AG09319 (cell line): Measurements from ENCODE around the gene PRKCD.
A peak's percentile ranks its signal among the peaks of the same experiment; 100 is the strongest.

Experiments used
- DNase-seq: peaks from one replicate; pipeline ENCODE4 v3.0.0-alpha.2; 2010; ENCODE audit warnings: low read depth; ENCODE audit errors: extremely low read depth
- CTCF ChIP-seq: IDR thresholded peaks from 2 replicates; pipeline ENCODE4 v1.5.1; 2011; ENCODE audit warnings: low read depth, mild to moderate bottlenecking, inconsistent platforms, low read length, moderate library complexity

Gene PRKCD

DNA sequence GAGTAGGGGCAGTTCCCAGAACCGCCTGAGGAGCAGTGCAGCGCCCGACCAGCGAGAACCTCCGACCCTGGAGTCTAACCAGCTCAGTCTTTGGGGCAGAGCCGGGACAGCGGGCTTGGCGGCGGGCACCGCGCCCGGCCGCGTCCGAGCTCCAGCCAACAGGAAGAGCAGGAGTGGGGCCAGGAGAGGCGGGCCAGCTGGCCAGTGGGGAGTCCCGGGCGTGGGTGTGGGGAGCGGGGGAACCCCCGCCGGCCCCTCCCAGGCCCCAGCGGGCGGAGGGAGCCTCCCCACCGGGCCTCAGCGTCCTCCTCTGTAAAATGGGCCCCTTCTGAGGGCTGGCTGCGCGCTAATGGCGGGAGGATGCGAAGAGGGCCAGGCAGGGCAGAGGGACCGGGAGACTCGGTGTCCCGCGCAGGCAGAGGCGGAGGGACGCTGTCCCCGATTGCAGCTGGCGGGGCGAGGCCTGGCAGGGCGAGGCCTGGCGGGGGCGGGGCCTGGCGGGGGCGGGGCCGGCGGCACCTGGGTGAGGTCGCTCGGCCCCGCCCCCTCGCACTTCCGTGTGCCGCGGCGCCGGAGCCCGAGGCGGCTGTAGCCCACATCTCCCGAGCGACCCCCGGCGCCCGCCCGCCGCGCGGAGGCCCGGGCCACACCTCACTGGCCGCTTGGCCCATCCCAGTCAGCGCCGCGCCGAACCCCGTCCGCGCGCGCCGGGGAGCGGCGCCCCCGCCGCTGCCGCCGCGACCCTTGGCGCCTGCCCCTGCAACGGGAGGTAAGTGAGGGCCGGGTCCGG, at the start of gene PRKCD:
TSS of gene PRKCD (plus strand) at position 550 of the 790 bp plus-strand sequence. CDS start 17,214 bp downstream, outside the sequence.
- peak; percentile 77 for DNase-seq
- peak; percentile 47 for TF ChIP-seq CTCF

DNA sequence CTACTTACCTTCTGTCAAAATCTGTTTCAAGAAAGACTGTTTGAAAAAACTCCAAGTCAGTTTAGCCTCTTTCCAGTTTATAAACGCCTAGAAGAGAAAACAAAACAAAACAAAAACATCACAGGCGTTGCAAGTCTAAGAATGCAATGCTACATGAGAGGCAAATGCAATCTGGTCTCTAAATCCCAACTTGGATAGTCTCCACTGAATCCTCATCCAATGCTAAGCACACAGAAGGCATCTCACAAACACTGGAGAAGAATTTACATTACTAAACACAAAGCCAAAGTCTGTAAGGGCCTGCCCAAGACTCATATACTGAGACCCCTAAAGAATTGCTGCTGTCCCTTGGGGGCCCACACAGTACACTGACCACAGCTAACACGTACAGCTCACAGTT, 49.2 kb upstream of the PRKCD start:
- TF ChIP-seq CTCF, result no peak
- no peak for DNase-seq

GRCh38 chr3:53113293-53114010, 47.6 kb upstream of the PRKCD start:
- DNase-seq, result no peak
- no peak for TF ChIP-seq CTCF

DNA sequence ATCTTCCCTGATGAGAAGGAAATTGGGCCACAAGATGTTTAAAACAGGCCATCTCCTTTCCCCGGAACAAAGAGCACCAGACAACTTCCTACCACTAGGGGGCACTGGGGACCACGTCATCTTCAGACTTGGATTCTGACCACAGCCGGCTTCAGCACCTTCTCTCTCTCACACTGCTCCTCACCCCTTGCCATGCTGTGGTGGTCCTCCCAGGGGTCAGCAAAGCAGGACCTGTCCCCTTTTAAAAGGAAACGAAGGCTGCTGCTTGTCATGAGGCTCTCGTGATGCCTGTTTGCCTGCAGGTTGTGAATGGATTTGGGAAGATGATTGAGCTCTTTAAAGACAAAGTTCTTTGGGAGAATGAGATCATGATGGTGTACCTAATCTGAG, 47.0 kb upstream of the PRKCD start:
- peak; percentile 95 for TF ChIP-seq CTCF
- DNase-seq, result peak; percentile 40

DNA sequence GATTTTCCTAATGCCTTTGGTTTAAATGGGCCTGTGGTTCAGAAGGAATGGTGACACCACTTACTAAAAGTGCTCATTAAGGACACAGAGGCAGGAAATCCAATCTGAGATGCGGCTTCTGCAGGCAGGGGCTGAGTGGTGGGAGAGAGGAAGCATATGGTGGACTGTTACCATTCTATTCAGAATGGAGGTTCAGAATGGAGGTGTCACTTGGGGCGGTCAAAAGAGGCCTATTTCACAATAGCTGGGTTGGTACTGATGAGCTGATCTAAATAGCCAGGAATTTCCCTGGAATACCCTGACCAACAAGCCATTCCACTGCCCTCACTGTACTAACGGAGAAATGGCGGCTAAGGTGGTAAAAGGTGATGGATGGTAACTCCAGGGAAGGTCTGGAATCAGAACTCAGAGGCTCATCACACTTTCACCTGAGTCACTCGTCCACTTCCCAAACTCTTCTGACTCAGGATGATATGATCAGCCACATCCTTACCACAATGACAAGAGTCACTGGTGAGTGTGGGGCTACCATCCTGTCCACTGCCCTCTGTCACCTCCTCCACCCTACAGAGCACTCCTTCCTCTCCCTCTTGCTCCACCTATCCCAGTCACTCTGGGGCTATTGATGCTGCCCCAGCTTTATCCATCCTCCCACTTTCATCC, 46.5 kb upstream of the PRKCD start:
- TF ChIP-seq CTCF, result no peak
- no peak for DNase-seq

DNA sequence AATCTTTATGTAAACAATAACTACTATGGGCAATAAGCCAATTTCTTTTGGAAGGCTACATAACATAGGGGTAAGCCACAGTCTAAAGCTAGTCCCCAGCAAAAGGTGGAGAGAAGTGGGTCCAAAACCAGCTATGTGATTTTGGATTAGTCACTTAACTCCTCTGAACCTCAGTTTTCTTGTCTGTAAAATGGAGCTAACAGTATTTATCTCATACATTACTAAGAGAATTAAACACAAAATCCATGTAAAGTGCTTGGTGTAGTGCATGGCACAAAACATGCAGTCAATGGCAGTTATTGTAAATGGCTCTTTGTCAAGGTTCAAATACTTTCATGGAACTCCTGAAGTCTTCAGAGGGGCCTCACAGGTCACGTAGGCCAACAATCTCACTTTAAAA, 44.1 kb upstream of the PRKCD start:
- TF ChIP-seq CTCF, result no peak
- no peak for DNase-seq

DNA sequence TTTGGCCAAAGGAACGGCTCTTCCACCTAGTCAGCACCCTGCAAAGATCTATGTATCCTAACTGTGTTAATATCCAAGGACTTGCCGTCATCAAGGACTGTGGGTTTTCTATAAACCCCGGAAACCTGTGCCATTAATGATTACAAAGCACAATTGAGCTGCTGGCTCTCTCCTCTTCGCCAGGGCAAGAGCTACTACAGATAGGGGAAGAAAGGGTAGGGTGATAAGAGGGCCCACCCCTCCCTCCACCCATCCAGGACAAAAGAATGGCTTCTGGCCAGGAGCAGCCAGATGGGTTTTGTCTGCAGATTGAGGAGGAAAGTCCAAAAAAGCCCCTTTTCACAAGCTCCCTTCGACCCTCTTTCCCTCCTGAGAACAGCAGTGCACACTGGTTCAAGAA, 40.7 kb upstream of the PRKCD start:
- no peak for DNase-seq

More for the DNA sequence above, 40.7 kb upstream of the PRKCD start:
- TF ChIP-seq CTCF, result no peak
